GM21447 (cell line): ENCODE data around the gene TSPAN3.
A peak's percentile ranks its signal among the peaks of the same experiment; 100 is the strongest.

Experiments used
- ATAC-seq: cut with Tn5 transposase; IDR thresholded peaks from one replicate; pipeline ENCODE4 v1.9.1; 2021; ENCODE audit not compliant: unreplicated experiment

TSPAN3 gene

DNA sequence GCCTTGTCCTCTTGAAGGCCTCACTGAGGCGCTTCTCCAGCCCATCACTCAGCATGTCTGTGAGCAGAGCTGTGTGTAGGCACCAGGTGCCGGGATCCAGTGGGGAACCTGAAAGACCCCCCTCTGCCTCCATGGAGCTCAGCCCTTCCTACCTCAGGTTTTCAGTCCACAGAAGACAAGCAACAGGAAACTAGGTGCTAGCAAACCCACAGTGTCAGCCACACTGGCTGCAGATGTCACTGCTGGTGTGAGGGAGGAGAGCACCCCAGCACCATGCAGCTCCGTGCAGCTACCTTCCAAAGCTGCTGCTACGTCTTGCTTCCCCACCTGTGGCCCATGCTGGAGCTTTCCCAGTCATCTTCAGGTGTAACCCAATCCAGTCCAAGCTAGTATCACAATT lies 58.0 kb downstream of the TSPAN3 start:
- ATAC-seq, result peak; percentile 33

DNA sequence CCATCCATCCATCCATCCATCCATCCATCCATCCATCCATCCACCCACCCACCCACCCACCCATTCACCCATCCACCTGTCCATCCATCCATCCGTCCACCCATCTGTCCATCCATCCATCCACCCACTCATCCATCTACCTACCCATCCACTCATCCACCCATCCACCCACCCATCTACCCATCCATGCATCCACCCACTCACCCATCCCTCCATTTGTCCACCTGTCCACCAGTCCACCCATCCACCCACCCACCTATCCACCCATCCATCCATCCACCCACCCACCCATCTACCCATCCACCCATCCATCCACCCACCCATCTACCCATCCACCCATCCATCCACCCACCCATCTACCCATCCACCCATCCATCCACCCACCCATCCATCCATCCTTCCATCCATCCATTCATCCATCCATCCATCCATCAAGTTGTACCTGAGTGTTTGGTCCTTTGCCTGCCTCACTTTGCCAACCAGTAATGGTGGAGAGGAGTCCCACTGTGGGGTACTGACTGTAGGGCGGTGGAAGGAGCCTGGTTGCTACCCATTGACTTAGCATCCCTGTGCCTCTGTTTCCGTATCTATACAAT lies 58.7 kb downstream of the TSPAN3 start:
- ATAC-seq, result no peak

DNA sequence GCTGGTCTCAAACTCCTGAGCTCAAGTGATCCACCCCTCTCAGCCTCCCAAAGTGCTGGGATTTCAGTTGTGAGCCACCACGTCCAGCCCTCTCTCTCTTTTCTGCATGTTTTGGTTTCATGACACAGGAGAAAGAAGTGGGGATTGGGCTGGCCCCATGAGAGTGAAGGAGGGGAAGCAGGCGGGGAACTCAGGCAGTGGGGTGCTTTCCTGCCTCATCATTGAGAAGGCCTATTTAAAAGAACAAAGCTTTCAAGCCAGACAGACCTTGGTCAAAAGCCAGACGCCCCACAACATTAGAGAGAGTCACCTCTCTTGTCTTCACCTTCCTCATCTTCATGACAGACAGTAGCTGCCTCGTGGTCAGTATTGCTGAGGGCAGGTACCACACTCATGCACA lies 60.1 kb downstream of the TSPAN3 start:
- ATAC-seq, result no peak

DNA sequence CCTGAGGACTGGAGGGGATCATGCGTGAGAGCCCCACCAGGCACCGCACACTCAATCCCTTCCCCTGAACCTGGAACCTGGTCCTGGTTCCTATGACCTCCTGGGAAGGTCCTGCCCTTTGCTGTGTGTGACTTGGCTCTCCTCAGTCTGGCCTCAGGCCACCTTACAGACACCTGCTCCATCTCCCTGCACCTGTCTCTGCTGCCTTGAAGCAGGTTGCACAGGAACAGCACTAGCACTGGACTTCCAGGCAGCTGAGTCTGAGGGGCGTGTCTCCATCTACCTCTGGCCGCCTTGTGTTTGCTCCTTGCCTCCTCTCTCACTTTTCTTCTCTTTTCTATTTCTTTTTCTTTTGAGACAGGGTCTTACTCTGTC lies 60.6 kb downstream of the TSPAN3 start:
- no peak for ATAC-seq

DNA sequence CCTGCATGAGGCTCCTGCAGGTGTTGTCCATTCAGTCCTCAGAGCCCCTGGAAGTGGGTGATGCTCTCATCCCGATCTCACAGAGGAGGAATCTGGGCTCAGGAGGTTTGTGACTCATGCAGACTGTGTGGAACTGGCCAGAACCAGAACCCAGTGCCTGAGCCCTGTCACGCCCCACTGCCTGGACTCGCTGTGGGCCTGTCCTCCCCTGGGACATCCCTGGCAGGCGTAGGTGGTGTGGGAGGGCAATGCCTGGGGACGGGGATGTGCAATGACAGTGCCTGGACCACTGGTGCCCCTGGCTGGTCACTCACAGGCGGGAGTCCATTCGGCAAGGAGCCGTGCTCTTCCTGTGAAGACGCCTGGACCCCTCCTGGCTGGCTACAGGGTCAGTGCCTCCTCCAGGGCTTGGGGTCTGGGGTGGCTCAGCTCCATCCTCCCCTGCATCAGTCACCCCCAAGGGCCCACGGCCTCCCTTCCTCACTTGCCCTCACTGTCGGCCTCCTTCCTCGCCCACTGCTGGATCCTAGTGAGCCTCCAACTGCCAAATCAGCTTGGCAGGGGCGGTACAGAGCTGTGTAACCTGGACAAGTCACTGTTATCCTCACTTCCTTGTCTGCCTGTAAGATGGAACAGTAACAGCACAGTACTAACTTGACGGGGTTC lies 61.1 kb downstream of the TSPAN3 start:
- ATAC-seq, result no peak

DNA sequence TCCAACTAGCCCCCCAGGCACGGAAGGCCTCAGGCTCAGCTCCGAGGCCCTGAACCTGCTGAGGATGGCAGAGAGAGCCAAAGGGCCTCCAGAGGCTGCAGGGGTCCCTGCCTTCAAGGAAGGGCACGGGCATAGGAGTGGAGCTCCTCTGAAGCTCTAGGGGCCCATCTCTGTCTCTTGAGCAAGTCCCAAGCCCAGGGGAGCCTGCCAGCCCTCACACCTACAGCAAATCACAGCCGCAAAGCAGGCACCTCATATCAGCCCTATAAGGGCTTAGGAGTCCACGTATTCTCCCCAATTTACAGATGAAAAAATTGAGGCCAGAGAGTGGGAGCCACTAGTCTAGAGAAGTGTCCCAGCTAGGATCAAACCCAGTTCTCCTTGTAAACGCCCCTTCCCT lies 61.7 kb downstream of the TSPAN3 start:
- no peak for ATAC-seq

DNA sequence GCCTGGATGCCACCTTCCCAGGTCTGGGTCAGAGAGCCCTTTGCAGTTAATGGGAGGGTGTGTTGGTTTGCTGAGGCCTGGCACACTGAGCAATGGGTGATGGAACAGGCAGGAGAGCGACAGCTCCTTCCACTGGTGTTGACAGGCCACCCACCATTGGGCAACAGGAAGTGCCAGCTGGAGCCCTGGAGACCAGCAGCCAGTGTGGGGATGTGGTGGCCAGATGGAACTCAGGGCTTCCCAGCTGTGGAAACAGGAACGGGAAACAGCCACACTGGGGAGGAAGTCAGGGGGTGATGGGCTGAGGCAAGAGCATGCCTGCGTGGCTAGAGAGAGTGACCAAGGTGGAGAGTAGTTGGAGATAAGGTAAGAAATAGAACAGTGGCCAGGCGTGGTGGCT lies 66.7 kb downstream of the TSPAN3 start:
- ATAC-seq, result no peak

DNA sequence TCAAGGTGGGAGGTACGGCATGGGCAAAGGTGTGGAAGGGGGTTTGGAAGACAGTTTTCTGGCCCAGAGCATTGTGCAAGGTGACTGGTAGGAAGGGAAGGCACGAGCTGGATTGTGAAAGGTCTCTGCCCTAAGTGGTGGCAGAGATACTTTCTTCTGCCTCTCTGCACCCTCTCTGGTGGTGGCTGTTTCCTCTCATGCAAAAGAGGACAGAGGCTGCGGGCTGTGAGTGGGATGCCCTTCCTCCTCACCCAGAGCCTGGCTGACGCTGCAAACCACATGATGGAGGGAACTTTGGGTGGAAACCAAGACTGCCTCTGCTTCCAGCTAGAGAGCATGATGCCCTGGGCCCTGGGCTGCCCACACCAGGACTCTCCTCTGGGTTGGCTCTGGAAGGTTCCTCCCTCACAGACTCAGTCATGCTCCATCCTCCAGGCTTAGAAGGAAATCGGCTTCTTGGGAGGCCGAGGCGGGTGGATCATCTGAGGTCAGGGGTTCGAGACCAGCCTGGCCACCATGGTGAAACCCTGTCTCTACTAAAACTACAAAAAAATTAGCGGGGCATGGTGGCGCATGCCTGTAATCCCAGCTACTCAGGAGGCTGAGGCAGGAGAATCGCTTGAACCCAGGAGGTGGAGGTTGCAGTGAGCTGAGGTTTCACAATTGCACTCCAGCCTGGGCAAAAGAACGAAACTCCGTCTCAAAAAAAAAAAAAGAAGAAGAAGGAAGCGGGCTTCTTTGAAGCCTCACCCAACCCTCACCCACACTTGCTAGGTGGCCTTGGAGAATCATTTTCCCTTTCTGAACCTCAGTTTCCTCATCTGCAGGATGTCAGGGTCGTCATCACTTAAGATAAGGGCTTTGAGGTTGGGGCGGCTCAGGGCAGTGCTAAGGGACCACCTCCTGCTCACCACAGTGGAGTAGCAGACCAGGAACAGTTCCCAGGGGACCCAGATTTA lies 67.7 kb downstream of the TSPAN3 start:
- ATAC-seq, result peak; percentile 82

DNA sequence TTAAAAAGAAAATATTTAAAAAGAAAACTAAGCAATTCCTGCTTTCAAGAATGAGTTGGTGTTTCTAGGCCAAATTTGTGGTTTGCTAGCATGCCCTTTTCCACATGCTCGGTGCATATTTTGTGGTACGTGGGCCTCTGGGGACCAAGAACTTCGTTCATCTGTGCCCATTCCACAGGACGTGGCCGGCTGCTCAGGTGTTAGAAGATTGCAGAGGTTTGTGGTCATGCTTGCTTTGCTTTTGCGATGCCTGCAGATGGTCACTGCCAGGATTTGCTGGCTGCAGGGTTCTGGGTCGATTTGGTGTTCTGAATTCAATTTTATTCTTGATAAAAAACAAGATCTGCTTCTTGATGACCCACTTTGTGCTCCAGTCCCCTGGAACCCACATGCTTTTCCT lies 68.5 kb downstream of the TSPAN3 start:
- ATAC-seq, result no peak

DNA sequence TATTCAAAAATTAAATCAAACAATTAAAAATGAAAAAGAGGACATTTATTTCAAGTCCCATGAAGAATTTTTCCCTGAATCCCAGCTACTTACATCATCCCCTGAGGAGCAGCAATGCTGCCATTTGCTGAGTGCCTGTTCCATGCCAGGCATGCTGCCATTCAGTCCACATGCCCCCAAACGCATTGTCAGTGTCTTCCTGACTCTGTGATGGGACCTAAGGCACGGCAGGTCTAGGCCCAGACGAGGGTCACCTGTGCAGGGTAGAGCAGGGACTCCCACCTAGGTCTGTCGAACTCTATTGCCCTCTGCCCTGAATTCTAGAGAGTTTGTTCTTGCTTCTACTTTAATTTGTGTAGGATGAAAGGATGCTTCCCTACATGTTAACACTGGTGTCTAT lies 68.9 kb downstream of the TSPAN3 start:
- no peak for ATAC-seq

DNA sequence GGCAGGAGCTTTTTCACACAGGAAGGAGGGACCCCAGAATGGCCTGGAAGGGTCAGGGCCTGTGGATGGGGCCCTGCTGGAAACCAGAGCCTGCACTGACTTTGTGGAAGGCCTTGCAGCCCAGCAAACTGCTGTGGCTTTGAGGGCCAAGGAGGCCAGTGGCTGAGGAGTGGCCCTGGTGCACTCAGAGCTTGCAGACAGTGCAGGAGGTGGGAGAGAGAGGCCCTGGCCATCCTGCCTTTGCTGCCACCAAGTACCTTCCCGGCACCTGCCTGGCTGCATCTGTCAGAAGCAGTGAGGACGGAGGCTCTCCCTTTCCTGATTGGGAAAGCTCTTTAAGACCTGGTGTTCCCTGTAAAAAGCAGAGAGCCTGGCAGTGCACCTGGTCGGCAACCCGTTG lies 69.6 kb downstream of the TSPAN3 start:
- no peak for ATAC-seq

DNA sequence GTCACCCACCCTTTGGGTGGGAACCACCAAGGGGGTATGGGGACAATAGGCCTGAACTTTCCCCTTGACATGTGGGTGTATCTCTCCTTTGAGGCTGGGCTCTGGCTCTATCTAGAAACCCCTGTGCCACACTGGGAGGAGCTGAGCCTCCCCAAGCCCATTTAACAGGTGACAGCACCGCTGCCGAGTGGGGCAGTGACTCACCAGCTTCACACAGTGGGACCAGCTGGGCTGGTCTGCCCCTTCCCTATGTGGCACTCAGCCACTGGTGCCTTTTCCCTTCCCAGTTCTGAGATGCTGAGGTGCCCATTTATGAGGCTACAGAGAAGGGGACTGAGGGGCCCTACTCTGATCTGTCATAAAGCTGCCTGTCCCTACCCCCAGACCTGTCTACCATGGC lies 70.9 kb downstream of the TSPAN3 start:
- no peak for ATAC-seq

DNA sequence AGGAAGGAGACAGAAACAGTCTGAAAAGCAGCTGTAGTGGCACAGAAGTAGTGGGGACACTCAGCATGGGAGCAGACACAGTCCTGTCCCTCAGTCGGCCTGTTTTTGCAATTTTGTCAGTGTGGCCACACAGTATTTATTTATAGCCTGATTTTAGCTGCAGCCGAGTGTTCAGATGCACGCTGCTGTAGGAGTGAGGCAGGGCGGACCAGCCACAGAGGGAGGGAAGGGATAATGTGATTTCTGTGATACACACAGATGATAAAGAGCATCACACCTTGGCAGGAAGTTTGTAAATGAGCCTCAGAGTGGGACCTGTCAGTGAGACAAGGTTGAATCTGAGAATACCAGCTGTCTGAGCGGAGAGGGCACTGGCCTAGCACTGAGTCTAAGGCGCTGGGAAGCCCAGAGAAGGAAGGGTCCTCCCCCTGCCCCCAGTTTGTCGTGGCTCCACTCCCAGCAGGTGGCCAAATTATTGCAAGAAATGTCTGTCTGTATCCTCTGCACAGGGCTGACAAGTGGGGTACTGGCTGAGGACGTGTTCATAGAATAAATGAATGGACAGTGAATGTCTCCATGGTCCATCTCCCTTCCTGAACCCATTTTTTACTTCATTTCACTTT lies 72.1 kb downstream of the TSPAN3 start:
- ATAC-seq, result no peak

DNA sequence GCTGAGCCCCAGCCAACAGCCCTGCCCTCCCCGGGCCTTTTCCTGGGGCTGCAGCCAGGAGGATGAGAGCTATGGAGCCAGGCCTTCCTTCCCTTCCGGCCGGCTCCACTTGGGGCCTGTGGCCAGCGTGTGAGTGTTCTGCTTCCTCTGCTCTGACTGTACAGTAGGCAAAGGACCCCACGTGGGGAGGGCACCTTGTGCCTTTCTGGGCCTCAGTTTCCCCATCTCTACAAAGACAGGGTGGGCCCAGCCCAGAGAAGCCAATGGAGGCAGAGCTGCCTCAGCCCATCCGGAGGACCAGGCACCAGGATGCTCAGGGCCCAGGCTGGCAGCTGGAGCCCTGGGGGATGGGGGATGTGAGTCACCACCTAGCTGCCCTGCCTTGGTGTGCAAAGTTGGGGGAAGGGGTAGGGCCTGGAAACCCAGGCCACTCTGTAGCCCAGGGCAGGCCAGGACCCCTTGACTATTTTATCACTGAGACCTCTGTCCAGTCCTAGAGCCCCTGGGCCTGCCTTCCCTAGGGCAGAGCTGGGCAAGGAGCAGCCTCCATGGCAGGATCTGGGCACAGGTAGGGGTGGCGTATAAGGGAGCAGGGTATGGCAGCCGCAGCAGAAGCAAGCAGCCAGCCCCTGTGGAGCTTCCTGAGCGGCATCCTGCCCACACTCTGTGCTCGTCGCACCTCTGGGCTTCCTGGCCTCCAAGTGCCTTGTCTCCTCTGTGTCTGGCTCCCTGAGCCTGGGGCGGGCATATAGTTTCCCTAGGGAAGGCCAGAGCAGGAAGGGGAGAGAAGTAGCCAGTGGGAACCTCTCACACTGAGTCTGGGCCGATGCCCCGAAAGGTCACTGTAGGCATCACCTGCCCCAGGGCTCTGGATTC lies 74.1 kb downstream of the TSPAN3 start:
- ATAC-seq, result no peak

DNA sequence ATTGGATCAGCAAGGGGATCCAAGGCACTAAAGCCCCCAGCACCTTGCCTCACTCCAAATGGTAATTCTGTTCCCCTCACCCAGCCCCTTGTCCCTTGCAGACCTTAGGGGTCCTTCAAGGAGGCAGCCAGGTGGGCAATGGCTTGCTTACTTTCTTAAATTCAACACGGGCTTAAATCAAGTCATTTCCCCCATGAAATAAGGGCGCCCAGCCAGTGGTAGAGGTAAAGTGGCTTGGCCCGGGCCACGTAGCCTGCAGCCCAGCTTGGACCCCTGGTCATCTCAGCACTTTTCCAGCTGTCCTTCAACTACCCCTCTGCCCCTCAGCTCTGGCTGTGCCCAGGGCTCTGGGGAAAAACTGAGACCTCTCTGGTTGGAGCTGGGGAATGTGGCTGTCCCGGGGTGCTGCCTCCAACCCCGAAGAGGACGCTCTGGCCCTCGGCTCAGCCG lies 74.8 kb downstream of the TSPAN3 start:
- ATAC-seq, result no peak

DNA sequence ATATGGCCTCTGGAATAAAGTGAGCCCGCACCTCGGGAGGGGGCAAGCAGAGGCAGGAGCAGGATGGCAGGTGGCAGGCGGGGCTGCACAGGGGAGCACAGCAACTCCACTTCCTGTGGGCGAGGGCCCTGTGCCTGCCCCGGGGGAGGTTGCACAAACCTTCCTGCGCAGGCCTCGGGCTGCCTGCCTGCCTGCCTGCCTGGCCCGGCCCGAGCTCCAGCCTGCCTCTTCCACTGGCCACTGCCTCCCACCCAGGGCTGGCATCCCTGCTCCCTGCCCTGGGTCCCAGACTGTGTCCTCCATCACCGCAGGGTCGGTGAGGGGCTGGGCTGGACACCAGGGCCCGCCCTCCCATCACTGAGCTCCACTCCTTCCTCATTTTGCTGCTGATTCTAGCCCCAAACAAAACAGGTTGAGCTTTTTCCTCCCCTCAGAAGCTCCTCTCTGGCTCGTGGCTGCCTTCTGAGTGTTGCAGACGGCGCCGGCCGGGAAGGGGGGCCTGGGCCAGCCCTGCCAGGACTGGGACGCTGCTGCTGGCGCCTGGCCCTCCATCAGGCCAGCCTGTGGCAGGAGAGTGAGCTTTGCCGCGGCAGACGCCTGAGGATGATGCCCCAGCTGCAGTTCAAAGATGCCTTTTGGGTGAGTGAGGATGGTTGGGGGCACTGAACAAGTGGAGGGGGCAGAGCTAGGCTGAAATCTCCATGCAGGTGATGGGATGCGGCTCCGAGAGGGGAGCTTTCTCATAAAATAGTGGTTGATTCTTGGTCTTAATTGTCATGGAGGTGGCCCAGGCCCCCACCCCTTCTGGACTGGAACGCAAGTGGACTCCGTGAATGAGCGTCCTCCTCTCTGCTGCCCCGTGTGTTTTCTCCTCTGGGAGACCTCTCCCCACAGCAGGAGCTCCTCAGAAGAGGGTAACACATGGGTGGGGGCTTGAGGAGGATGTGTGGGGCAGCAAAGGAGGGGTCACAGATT lies 75.7 kb downstream of the TSPAN3 start, which contains the start of gene PSTPIP1:
Gene PSTPIP1, plus strand, starts transcription at position 156 of the 975 bp plus-strand sequence. Its CDS starts 448 bp downstream, at position 604.
- peak; percentile 58 for ATAC-seq

DNA sequence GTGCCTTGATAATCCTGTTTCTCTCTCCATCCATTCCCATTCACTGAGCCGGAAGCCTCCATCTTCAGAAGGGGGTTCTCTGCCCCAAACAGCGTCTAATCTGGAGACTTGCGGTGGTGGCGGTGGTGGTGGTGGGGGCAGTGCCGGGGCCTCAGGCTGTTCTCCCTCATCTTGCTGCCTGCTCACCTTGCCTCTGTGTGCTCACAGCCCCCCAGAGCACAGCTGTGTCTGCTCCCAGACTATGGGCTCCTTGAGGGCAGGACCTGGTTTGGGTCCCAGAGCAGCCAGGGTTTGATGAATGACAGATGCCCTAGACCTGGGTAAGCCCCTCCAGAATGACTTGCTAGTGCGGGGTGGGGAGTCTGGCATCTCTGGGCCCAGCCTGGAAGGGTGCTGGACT lies 76.4 kb downstream of the TSPAN3 start:
- ATAC-seq, result no peak

DNA sequence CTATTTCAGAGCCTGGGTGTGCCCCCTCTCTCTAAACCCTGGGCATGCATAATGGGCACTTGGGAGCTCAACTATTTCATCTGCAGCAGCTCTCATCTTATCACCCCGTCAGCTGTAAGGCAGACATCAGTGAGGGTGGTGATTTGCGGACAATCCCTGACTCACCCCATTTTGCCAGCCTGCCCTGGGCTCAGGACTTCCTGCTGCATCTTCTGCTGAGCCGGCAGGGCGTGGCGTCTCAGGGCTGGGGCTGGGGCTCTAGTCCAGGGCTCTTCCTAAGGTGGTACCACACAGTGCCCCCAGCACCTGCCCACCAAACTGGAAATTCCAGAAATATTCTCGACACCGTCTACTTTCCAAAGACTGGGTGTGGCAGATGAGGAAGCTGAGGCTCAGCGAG lies 76.9 kb downstream of the TSPAN3 start:
- no peak for ATAC-seq

DNA sequence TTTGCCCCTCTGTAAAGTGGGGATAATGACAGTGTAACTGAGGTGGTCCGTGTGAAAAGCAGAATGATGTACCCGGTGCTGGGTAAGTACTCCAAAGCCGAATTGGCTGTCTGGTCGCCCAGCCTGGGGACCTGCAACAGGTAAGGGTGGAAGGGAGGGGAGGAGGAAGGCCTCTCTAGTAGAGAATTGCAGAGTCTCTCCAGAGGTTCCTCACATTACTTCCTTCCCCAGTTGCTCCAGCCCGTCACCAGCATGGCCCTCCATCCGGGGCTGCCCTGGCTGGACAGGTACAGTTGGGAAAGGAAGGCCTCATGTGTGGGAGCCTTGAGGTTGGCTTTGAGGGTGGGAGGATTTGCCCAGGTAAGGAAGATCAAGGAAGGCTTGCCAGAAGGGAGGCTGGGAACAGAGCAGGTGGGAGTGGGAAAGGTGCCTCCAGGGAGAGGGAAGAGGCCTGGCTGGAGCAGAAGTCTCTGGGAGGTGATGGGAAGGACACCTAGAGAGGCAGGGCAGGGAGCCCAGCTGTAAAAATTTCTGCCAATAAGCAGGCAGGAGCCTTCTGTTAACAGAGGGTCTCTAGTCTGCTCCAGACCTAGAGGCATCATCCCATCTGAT lies 77.7 kb downstream of the TSPAN3 start:
- no peak for ATAC-seq
